Fibroblast of peridontal ligament (primary cell): Measurements from ENCODE around the gene GINS2.

ENCODE experiments used
- DNase-seq: peaks from one replicate; pipeline ENCODE4 v3.0.0-alpha.2; 2010; ENCODE audit errors: extremely low read depth

Gene GINS2

GRCh38 chr16:85688586-85689284 lies at the start of gene GINS2:
Gene GINS2, minus strand, starts transcription at chr16:85688954. Its CDS starts 56 bp downstream, at chr16:85688898.
- DNase-seq = peak; percentile 69

DNA sequence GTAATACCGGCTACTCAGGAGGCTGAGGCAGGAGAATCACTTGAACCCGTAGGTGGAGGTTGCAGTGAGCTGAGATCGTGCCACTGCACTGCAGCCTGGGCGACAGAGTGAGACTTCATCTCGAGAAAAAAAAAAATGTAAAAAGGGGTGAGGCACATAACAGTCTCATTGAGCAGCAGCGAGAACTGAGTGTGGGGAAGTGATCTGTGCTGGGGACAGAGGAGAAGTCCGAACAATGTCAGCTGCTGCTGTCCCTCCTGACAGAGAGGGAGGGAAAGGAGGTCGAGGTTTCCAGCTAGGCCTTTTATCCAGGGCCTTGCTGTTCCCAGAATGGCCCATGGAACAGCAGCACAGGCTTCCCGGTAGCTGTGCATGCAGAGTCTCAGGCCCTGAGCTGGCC lies 48.2 kb upstream of the GINS2 start:
- DNase-seq = no peak

DNA sequence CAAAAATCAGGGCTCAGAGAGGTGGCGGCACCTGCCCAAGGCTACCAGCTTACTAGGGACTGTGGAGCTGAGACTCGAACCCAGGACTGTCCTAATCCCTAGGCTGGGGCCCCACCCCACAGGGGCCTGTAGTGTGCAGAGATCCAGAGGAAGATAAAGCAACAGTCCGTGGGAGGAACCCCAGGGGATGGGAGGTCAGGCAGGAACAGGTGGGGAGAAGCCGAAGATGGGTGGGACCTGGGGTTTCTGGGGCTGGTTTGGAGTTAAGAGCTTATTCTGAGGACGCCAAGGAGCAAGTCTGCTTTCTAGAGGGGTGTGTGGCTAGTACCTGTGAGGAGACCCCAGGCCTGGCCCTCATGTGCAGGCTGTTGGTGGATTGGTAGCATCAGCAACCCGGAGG lies 47.2 kb upstream of the GINS2 start:
- no peak for DNase-seq

- DNase-seq = no peak
Observed at GRCh38 chr16:85735225-85735635, 46.5 kb upstream of the GINS2 start.

DNA sequence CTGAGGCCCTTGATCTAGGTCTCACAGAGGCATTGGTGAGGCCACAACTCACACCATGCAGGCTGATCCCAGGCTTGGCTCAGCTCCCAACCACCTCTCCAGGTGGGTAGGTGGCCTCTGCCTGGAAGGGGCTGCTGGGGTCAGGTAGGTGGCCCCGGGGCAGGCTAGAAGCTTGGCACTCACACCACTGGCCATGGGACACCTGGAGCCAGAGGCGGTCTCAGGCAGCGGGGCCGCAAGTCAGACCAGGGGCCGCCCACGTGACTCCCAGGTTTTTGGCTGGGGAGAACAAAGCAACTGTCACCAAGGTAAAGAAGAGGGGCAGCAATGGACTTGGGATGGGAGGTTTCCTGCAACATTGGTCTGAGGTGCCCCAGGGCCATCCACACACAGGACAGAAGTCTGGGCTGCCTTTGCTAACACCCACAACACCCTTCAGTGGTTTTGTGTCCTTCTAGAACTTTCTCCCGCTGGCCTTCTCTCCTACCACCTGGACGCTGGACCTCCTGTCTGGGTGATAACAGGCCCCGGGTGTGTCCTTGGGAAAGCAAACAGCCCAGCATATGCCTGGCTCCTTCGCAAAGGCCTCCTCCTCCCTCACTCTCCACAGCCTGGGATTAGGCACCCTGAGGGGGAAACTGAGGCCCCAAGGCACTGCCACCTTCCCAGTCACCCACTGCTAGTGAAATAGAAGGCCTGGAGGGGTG lies 45.7 kb upstream of the GINS2 start:
- DNase-seq = no peak

DNA sequence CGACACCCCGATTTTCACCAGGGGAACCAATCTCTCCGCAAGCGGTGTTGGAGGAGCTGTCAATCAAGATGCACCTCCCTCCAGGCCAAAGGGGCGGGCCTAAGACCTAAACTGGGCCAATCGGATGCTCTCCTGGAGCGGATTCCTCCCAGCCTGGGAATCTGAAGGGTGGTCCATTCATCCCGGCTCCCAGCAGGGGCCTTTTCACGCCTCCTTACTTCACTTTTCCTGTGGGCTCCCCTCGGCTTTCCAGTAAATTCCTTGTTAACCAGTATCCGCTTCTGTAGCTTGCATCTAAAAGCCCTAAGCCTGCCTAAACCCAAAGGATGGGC lies 45.1 kb upstream of the GINS2 start:
- no peak for DNase-seq

DNA sequence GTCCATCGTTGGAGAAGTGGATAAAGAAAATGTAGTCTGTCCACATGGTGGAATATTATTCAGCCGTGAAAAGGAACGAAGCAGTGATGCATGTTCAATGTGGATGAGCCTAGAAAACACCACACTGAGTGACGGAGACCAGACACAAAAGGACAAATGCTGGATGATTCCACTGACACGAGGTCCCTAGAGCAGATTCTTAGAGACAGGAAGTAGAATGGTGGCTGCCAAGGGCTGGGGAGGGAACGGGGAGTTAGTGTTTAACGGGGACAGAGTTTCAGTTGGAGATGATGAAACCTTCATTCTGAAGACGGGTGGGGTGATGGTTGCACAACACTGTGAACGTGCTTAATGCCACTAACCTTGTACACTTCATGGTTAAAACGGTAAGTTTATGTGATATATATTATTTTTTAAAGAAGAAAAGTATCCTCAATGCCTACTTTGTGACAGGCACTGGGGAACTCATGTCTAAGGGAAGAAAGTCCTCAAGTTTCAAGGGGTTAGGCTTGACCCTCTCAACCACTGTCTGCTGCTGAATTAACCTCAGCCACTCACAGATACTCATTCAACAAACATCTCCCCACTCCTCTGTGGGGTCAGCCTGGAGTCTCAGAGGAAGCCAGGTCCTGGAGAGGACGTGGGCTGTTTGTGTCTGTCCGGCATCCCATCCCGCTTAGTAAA lies 44.5 kb upstream of the GINS2 start:
- DNase-seq = no peak

DNA sequence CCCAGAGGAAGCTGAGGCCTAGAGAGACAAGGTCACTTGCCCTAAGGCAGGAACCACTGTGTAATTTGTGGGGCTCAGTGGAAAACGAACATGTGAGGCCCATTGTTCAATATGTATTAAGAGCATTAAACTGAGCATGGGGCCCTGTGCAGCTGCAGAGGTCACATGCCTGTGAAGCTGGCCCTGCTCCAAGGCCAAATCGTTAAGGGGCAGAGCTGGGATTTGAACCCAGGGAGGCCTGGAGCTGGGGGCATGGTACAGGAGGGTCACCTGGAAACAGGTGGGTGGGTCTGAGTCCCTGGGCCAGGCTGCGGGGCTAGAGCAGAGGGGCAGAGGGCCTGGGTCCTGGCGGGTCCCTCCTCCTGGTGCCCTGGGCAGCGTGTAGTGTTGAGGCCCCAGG lies 42.4 kb upstream of the GINS2 start:
- DNase-seq = no peak

DNA sequence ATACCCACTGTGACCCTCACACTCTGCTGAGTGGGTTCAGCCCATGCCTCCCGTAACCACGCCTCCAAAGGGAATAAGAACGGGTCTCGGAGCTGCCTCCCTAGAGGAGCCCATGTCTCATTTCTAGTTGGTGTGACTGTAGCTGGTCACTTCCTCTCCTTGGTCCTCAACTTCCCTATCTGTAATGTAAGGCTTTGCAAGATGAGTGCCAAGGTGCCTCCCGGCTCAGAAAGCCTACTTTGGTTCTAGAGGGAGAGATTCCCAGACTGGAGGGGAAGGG lies 41.4 kb upstream of the GINS2 start:
- no peak for DNase-seq

DNA sequence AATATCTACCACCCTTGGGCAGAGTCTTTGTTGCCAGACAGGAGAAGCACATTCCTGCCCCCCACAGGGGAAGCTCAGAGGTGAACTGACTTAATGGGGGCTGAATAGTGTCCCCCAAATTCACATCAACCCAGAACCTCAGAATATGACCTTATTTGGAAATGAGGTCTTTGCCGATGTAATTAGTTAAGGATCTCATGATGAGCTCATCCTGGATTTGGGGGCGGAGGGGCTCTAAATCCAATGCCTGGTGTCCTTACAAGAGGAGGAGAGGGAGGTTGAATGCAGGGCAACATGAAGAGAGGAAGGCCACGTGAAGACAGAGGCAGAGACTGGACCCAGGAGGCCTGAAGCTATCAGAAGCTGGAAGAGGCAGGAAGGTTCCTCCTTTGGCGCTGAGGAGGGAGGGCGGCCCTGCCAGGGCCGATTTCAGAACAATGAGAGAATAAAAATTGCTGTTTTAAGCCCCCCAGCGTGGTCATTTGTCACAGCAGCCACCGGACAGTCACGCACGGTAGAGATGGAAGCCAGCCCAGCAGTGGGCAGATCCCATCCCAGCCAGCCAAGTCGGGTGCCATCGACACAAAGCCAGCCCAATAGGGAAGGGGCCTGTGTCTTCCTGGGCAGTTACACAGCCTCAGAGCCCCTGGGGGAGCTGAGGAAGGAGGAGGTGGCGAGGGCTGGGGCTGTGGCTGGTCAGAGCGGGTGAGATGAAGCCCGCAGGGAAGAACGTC lies 40.9 kb upstream of the GINS2 start:
- peak; percentile 11 for DNase-seq

GRCh38 chr16:85728879-85729278 lies 40.1 kb upstream of the GINS2 start:
- DNase-seq = no peak

- no peak for DNase-seq
Observed at GRCh38 chr16:85724936-85725335, 36.2 kb upstream of the GINS2 start.

DNA sequence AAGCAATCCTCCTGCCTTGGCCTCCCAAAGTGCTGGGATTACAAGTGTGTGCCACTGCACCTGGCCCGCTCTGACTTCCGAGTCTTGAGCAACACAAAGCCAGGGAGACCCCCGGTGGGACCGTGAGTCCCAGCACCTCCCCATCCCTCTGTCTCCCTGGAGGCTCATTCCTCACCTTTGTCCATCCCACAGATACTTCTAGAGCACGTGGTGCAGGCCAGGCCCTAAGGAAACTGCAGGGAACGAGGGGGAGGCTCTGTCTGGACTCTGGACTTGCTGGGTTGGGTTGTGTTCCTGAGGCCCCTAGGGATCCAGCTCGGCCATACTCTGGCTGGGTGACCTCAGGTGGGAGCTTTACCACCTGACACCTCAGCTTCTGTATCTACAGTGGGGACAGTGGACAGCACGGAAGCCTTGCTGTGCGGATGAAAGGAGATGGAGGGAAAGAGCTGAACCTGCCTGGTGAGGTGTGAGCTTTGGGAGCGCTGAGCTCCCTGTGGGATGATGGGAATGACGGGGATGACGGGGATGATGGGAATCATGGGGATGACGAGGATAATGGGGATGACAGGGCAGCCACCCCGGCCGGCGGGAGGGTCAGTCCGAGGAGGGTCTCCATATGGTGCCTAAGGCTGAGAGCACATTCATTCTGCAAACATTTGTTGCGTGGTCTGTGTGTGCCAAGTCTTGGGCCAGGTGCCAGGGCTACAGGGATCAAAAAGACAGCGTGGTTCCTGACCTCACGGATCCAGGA lies 35.5 kb upstream of the GINS2 start:
- no peak for DNase-seq

GRCh38 chr16:85722128-85722893 lies 33.6 kb upstream of the GINS2 start:
- DNase-seq = no peak

DNA sequence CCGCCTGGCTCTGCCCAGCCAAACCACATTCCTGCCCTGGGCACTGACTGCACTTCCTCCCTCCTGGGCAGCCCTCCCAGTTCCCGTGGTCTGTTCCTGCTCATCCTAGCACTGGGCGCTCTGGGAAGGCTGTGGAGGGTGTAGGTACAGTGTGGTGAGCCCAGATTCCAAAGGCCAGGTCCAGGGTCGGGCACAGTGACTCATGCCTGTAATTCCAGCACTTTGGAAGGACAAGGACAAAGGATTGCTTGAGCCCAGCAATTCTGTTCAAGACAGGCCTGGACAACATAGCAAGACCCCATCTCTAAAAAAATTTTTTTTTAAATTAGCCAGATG lies 31.5 kb upstream of the GINS2 start:
- no peak for DNase-seq

GRCh38 chr16:85719605-85720301 lies 31.0 kb upstream of the GINS2 start:
- no peak for DNase-seq

GRCh38 chr16:85718682-85719081 lies 29.9 kb upstream of the GINS2 start:
- DNase-seq = no peak

DNA sequence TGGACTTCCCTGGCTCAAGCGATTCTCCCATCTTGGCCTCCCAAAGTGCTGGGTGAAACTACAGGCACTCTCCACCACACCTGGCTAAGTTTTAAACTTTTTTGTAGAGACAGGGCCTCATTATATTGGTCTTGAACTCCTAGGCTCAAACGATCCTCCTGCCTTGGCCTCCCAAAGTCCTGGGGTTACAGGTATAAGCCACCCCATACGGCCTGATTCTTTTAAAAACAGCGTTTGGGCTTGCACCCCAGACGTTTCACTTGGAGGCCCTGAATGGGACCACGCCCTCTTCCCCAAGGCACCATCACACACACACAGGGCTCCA lies 29.4 kb upstream of the GINS2 start:
- DNase-seq = no peak

DNA sequence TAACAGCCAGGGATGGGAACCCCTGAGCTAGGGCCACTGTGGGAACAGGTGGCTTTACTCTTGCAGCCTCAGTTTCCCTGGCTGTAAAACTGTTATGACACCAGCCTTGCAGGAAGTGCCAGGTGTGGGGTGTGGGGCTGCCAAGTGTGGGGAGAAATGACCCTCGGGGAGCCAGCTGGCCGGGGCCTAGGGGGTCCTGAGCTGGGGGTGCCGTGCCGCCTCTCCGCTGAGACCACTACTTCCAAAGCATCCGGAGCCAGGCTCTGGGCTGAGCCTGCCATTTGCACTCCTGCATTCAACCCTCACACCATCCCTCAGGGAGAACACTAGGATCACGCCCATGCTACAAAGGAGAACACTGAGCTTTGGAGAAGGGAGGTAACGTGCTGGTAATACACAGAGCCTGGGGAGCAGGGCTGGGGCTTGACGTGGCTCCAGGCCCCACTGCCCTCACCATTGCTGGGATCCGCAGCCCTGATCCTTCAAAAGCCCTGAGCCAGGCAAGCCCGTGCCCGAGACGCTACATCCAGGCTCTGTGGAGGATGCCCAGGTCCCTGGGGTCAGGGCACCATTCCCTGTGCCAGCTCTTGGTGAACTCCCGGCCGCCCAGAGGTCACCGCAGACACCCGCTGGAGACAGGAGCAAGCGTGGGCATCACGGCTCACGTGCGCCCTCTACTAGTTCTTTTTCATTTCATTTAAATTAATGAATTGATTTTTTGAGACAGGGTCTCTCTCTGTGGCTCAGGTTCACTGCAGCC lies 28.8 kb upstream of the GINS2 start:
- DNase-seq = peak; percentile 64

- DNase-seq = no peak
Observed at GRCh38 chr16:85716680-85717038, 27.9 kb upstream of the GINS2 start.
